ELR (cell line): ENCODE results near the gene CBY1.
"Not testable (repeated sequence)": the region's sequence is repeated elsewhere in the genome, so short reads cannot be mapped to it uniquely, and the experiment has no call there.

Experiments
- DNase-seq: peaks from one replicate; pipeline ENCODE4 v3.0.0-alpha.2; 2015; ENCODE audit warnings: low read depth

CBY1 gene

DNA sequence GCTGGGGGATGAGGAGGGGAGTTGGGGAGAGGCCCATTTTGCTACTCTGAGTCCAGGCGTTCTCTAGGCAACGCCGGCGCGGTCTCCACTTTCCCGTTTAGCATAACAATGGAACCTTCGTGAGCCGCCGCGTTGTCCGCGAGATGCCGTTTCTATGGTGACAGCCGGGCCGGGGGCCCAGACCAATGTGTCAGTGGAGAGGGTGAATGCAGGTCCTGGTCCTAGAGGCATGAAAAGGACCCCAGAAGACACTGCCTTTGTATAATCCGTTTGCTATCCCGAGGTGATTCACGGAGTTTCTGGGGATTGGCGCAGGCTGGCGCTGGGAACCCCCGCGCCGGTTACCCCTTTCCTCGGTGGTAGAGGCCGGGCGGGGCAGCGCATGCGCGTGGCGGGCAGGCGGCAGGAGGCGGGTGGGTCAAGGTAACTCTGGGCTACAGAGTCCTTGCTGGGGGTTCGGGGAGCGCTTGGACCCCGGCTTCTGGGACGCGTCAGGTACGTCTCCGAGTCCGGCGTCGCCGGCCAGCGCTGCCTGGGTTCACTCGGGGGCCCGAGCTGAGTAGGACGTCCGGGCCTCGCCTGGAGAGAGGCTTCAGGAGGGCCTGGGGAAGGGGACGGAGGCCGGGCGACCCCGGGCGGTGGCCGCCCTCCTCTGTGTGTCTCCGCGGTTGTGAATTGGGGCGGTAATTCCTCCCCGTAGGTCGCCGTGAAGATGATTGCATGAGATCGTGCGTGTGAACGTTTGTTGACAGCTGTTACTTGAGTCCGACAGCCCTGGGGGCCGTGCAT is at the start of gene CBY1, which contains the start of gene FAM227A:
Gene CBY1, plus strand, starts transcription at position 383 of the 789 bp plus-strand sequence. CDS start 11,417 bp downstream, outside the sequence.
Gene FAM227A, minus strand, starts transcription at position 137 of the 789 bp plus-strand sequence. CDS start 6,224 bp downstream, outside the sequence.
- DNase-seq: peak; percentile 93

GRCh38 chr22:38607680-38608079 is 48.8 kb upstream of the CBY1 start:
- DNase-seq: no peak

DNA sequence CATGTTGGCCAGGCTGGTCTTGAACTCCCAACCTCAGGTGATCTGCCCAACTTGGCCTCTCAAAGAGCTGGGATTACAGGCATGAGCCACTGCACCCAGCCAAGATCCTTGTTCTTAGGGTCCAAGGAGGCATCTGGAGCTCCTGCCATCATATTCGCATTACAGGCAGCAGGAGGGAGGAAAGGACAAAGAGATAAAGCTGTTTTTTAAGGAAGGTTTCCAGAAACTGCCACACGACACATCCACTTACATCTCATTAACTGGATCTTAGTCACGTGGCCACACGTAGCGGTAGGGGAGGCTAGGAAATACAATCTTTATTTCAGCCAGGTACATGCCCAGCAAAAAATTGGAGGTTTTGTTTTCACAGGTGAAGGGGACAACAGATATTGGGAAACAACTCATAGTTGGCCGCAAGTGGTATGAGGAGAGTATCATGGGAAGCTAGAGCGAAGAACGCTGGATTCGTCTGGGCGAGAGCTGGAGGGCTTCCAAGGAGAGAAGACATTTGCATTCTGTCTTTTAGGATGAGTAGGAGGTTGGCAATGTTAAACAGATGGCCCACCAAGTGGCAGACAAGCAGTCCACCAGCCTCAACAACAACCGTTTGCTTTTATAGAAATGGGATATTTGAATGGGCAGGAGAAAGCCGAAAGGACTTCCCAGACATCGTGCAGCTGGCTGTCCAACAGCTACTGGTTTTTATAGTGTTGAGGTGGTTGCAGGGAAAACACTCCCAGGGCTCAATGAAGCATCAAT is 47.3 kb upstream of the CBY1 start:
- no peak for DNase-seq

DNA sequence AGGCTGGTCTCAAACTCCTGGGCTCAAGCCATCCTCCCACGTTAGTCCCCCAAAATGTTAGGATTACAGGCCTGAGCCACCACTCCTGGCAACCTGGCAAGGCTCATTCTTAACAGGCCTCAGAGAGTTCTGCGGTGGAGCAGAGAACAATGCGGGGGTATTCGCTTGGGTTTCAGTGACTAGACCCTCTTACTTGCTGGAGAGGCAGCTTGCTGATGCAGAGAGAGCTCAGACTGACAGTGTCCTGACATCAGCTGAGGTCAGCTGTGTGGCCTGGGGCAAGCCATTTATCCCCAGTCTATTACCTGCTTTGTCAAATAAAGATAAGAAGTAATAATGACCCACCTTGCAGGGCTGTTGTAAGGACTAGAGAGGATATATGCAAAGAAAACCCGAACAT is 46.2 kb upstream of the CBY1 start:
- no peak for DNase-seq

DNA sequence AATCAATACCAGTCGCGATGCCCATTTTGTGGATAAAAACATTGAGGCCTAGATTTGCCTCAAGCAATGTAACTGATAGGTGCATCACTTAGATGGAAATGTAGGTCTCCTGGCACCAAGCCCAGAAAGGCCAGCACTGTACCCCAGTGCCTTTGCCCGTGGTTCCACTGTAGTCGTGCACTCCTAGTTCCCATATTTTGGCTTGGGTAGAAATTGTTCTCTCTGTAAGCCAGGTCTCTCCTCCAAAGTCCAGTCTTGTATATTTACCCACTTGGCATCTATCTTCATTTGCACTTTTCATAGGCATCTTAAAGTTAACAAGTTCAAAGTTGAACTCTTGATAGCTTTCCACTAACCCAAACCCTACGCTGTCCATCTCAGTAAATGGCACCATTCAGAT is 44.9 kb upstream of the CBY1 start:
- DNase-seq: no peak

GRCh38 chr22:38612217-38613006 is 44.0 kb upstream of the CBY1 start:
- no peak for DNase-seq

DNA sequence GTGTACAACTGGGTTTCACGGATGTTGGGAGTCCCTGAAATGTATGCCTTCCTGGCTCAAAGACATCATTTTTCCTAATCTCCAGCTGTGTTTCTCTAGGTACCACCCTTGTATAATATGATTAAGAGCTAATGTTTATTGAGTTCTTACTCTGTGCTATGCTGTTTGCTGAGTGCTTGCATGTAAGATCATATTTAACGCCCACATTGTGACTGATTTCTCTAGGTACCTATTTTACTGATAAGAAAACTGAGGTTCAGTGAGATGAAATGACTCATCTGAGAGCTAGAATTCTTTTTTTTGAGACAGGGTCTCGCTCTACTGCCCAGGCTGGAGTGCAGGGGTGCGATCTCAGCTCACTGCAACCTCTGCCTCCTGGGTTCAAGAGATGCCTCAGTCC is 42.9 kb upstream of the CBY1 start:
- DNase-seq: no peak

DNA sequence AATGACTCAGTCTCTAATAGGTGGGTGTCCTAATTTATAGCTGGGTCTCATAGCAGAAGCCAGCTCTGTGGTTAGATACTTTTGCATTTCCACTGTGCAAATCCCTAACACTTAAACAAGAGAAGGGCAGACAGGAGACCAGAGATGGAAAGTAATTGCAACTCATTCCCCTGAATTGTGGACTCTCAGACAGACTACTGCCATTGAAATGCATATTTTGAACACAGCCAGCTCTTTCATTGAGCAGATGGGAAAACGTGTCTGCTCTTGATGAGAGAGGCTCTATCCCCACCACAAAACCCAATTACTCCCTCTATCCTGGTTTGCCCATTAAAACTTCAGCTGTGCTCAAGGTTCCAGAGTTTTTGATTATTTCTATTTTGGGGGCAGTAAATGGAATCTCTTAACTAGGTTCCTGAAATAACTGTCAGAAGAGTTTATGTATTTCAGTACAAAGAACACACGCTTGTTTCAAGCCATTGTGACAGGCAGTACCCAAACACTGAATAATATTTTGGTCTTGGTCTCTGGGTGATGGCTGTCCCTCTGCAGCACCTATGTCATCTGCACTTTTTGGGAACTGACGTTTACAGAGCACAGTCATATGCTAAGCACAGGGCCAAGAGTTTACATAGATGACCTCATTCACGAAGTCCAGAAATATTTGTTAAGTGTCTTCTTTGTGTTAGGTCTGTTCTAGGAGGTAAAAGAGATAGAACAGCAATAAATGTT is 41.9 kb upstream of the CBY1 start:
- DNase-seq: no peak

GRCh38 chr22:38615064-38615405 is 41.4 kb upstream of the CBY1 start:
- DNase-seq: not testable (repeated sequence)

DNA sequence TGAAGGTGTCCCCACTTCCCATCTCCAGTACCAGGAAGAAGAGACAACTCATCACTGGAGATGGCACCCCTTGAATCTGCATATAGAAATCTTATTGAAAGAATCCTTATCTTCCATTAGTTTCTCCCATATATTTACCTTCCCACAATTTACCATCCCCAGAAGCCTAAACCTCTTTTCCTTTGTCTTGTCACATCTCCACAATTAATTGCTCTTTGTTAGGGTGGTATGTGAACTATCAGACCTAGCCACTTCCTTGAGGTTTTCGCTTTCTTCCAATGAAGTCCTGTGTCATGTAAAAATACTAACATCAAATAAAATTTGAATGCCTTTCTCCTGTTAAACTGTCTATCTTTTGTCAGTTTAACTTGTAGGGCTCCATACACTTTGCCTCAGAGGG is 38.2 kb upstream of the CBY1 start:
- no peak for DNase-seq

GRCh38 chr22:38618682-38619081 is 37.8 kb upstream of the CBY1 start:
- no peak for DNase-seq

- DNase-seq: peak; percentile 33
Observed at GRCh38 chr22:38623351-38623750, 33.1 kb upstream of the CBY1 start.

GRCh38 chr22:38628444-38628843 is 28.0 kb upstream of the CBY1 start:
- no peak for DNase-seq

GRCh38 chr22:38629108-38629507 is 27.3 kb upstream of the CBY1 start:
- DNase-seq: no peak

DNA sequence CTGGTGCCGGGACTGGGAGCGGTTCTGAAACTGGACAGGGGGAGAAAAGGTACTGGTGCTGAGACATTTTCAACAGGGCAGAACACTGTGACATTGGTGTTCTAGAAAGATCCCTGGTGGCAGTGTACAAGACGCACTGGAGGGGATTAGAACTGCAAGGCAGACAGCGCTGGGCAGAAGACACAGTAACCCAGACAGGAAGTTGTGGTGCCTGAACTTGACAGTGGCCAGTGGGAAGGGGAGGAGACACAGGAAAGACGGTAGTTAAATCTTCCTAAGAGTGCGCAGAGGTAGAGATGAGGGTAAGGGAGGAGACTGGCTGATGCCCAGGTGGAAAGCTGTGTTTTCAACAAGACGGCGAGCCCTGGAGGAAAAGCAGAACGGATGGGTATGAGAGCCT is 24.7 kb upstream of the CBY1 start:
- no peak for DNase-seq

- DNase-seq: no peak
Observed at GRCh38 chr22:38632528-38632927, 23.9 kb upstream of the CBY1 start.

- DNase-seq: peak; percentile 43
Observed at GRCh38 chr22:38638216-38638615, 18.2 kb upstream of the CBY1 start.

- no peak for DNase-seq
Observed at GRCh38 chr22:38638728-38639127, 17.7 kb upstream of the CBY1 start.

- DNase-seq: no peak
Observed at GRCh38 chr22:38641476-38642040, 14.9 kb upstream of the CBY1 start.

- not testable (repeated sequence) for DNase-seq
Observed at GRCh38 chr22:38644245-38644644, 12.2 kb upstream of the CBY1 start.

DNA sequence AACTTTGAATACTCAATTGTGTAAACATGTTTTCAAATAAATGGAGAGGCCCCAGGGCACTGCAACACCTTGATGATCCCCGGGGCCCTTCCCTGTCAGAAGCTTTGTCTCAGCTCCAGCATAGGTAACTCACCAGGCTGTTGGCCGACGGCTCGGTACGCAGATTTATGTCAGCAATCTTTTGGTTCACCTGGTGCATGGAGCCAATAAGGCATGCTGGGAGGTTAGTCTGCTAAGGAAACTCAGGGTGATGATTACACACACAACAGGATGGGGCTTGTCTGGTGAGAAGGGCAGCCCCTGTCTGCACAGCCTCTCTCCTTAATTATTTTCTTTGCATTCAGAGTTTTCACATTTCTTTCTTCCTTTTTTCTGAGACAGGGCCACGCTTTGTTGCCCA is 11.0 kb upstream of the CBY1 start:
- no peak for DNase-seq
